Glutamatergic neuron (in vitro differentiated cells): ENCODE measurements around the gene LYRM4. TPM values are rescaled to one million over a fixed set of nuclear protein-coding genes. Genes with fewer than 3 reads are reported as not detected.

Experiments used
- DNase-seq: peaks from one replicate; pipeline ENCODE4 v3.0.0; 2022
- H3K27ac Mint-ChIP-seq: one replicate; pipeline ENCODE4 v1.8.0; 2020; ENCODE audit warnings: mild to moderate bottlenecking, mixed read lengths, inconsistent platforms; ENCODE audit not compliant: unreplicated experiment
- H3K27me3 Mint-ChIP-seq: one replicate; pipeline ENCODE4 v1.8.0; 2020; ENCODE audit warnings: mild to moderate bottlenecking, moderate library complexity, mixed read lengths, inconsistent platforms; ENCODE audit not compliant: unreplicated experiment
- H3K36me3 Mint-ChIP-seq: one replicate; pipeline ENCODE4 v1.8.0; 2020; ENCODE audit warnings: mild to moderate bottlenecking, mixed read lengths, inconsistent platforms; ENCODE audit not compliant: unreplicated experiment
- H3K4me1 Mint-ChIP-seq: one replicate; pipeline ENCODE4 v1.8.0; 2020; ENCODE audit warnings: mild to moderate bottlenecking, low read depth, mixed read lengths, inconsistent platforms; ENCODE audit not compliant: unreplicated experiment
- H3K4me3 Mint-ChIP-seq: one replicate; pipeline ENCODE4 v1.8.0; 2020; ENCODE audit warnings: mild to moderate bottlenecking, mixed read lengths, inconsistent platforms; ENCODE audit not compliant: unreplicated experiment
- H3K9me3 Mint-ChIP-seq: one replicate; pipeline ENCODE4 v1.8.0; 2020; ENCODE audit warnings: mild to moderate bottlenecking, moderate library complexity, mixed read lengths, inconsistent platforms; ENCODE audit not compliant: unreplicated experiment
- CTCF ChIP-seq: fragments of 200-600 bp; sonication (generic); IDR thresholded peaks from one replicate; pipeline ENCODE4 v1.5.0; 2021; ENCODE audit not compliant: partially characterized antibody, unreplicated experiment
- total RNA-seq: library from RNA; stranded (reverse); fragmentation: NEBNext Ultra II Directional; extraction: Animal tissue kit (Norgen Biotek cat#: 25700); gene quantifications from one replicate; pipeline ENCODE4 v1.2.1, GENCODE V29; 2021; ENCODE audit not compliant: unreplicated experiment

Gene LYRM4
- total RNA-seq, 1 donor from 2014 or later = 29.5 TPM

- no peak for DNase-seq
- no peak for TF ChIP-seq CTCF
- H3K4me3 Mint-ChIP-seq = no peak overlapping the region
These were observed 54.6 kb downstream of the LYRM4 start for GRCh38 chr6:5205877-5206850.

GRCh38 chr6:5205035-5205507, 55.7 kb downstream of the LYRM4 start:
- Mint-ChIP-seq H3K36me3 (no peaks in the 10 kb centered on the region), H3K27me3 (peaks cover 1% of the 10 kb centered on the region), H3K4me3 (no peak overlapping the region), H3K27ac (no peak overlapping the region), H3K4me1 (peaks cover 52% of the 10 kb centered on the region), H3K9me3 (peaks cover 3% of the 10 kb centered on the region)
- no peak for DNase-seq
- TF ChIP-seq CTCF = no peak

More at GRCh38 chr6:5205877-5206850, 54.6 kb downstream of the LYRM4 start:
- Mint-ChIP-seq H3K9me3 (peaks cover 3% of the 10 kb centered on the region), H3K27me3 (peaks cover 1% of the 10 kb centered on the region), H3K36me3 (no peaks in the 10 kb centered on the region), H3K27ac (peak overlapping the region; percentile 82), H3K4me1 (peaks cover 49% of the 10 kb centered on the region)

- Mint-ChIP-seq H3K4me1 (peaks cover 49% of the 10 kb centered on the region), H3K36me3 (no peaks in the 10 kb centered on the region), H3K27me3 (peaks cover 1% of the 10 kb centered on the region), H3K4me3 (no peak overlapping the region), H3K27ac (peak overlapping the region; percentile 36), H3K9me3 (peaks cover 3% of the 10 kb centered on the region)
- TF ChIP-seq CTCF = no peak
- no peak for DNase-seq
These were observed 56.4 kb downstream of the LYRM4 start for GRCh38 chr6:5204376-5204775.

- Mint-ChIP-seq H3K9me3 (peaks cover 3% of the 10 kb centered on the region), H3K36me3 (no peaks in the 10 kb centered on the region), H3K27me3 (peaks cover 1% of the 10 kb centered on the region), H3K27ac (peak overlapping the region; percentile 70), H3K4me1 (peaks cover 48% of the 10 kb centered on the region), H3K4me3 (peak overlapping the region; percentile 8)
- TF ChIP-seq CTCF = no peak
- DNase-seq = peak; percentile 41
These were observed 57.2 kb downstream of the LYRM4 start for GRCh38 chr6:5203546-5203945.

GRCh38 chr6:5202941-5203340, 57.8 kb downstream of the LYRM4 start:
- H3K27ac Mint-ChIP-seq = peak overlapping the region; percentile 44
- no peak for DNase-seq
- no peak for TF ChIP-seq CTCF
- no peaks in the 10 kb centered on the region for H3K36me3 Mint-ChIP-seq
- H3K4me1 Mint-ChIP-seq = peaks cover 47% of the 10 kb centered on the region
- H3K9me3 Mint-ChIP-seq = peaks cover 3% of the 10 kb centered on the region
- H3K4me3 Mint-ChIP-seq = no peak overlapping the region
- H3K27me3 Mint-ChIP-seq = peaks cover 1% of the 10 kb centered on the region
